GM12878 (cell line): ENCODE measurements around the gene SHISA6. TPM values are rescaled to one million over a fixed set of nuclear protein-coding genes. Genes with fewer than 3 reads are reported as not detected.

Experiments used
- ATAC-seq: fragments of 200-7000 bp; cut with Tn5 transposase; 3 replicates; pipeline ENCODE4 v1.9.1; 2020; ENCODE audit warnings: mild to moderate bottlenecking, moderate library complexity
- BruUV-seq: library from RNA; stranded (reverse); fragments of 400-500 nt; replicated peaks from 2 replicates; lab custom pipeline; 2021; lab: Mats Ljungman, UMichigan
- CTCF ChIA-PET: fragments of 300-600 bp; sonication (Branson Sonifier 250); formaldehyde crosslinking; extraction: SDS; loops from one replicate; lab custom pipeline; 2021; ENCODE audit warnings: inconsistent platforms; lab: Yijun Ruan, JAX
- POLR2A ChIA-PET: fragments of 350-600 bp; formaldehyde crosslinking; extraction: SDS; loops from one replicate; lab custom pipeline; 2021; ENCODE audit warnings: inconsistent platforms; lab: Charles Lee
- RAD21 ChIA-PET: fragments of 300-600 bp; sonication (Branson Sonifier 250); formaldehyde crosslinking; loops from one replicate; lab custom pipeline; 2023; ENCODE audit warnings: antibody characterized with exemption; ENCODE audit not compliant: unreplicated experiment; lab: Charles Lee
- SMC1A ChIA-PET: fragments of 300-600 bp; sonication (Branson Sonifier 250); formaldehyde crosslinking; loops from one replicate; lab custom pipeline; 2023; ENCODE audit not compliant: unreplicated experiment, uncharacterized antibody; lab: Charles Lee
- DNase-seq: peaks from one replicate; pipeline ENCODE4 v3.0.0-alpha.2; 2011; ENCODE audit warnings: low read depth, low spot score
- FAIRE-seq: peaks from 3 replicates; lab custom pipeline; 2011; peaks lifted over from hg19 to GRCh38; lab: Jason Lieb, UNC
- H2AFZ ChIP-seq: 2 replicates; pipeline ENCODE4 v1.6.0; 2011; ENCODE audit warnings: low read depth, low read length, control low read depth; ENCODE audit not compliant: control insufficient read depth
- H3K27ac ChIP-seq: 2 replicates; pipeline ENCODE4 v1.5.1; 2011; ENCODE audit warnings: control low read depth; ENCODE audit not compliant: control insufficient read depth, insufficient read depth
- H3K27me3 ChIP-seq, 2 experiments: replicated peaks in 1 of 2; 2 replicates each; pipeline versions ENCODE4 v1.6.0 to v1.6.1; 2011; ENCODE audit warnings: low read length in 1 of 2; ENCODE audit not compliant: control insufficient read depth in 2 of 2, insufficient read depth in 2 of 2
- H3K36me3 ChIP-seq, 2 experiments: 2 replicates each; pipeline ENCODE4 v1.5.1; 2011; ENCODE audit warnings: low read length in 1 of 2; ENCODE audit not compliant: control insufficient read depth in 2 of 2, insufficient read depth in 2 of 2
- H3K4me1 ChIP-seq: 2 replicates; pipeline ENCODE4 v1.6.1; 2011; ENCODE audit warnings: mild to moderate bottlenecking, low read length, moderate library complexity, mixed read lengths; ENCODE audit not compliant: control insufficient read depth, insufficient read depth
- H3K4me2 ChIP-seq: 2 replicates; pipeline ENCODE4 v1.6.0; 2011; ENCODE audit warnings: control low read depth; ENCODE audit not compliant: control insufficient read depth, insufficient read depth
- H3K4me3 ChIP-seq: fragments of 200-600 bp; sonication (generic); 2 replicates; pipeline ENCODE4 v1.5.1; 2016
- H3K79me2 ChIP-seq: 2 replicates; pipeline ENCODE4 v1.6.0; 2011; ENCODE audit warnings: low read length; ENCODE audit not compliant: control insufficient read depth, insufficient read depth
- H3K9ac ChIP-seq: 2 replicates; pipeline ENCODE4 v1.8.0; 2011; ENCODE audit warnings: low read length, control low read depth, mixed read lengths; ENCODE audit not compliant: control insufficient read depth, insufficient read depth
- H3K9me3 ChIP-seq: replicated peaks from 3 replicates; pipeline ENCODE4 v1.5.1; 2011; ENCODE audit warnings: mild to moderate bottlenecking, low read length; ENCODE audit not compliant: control insufficient read depth, insufficient read depth
- H4K20me1 ChIP-seq: 2 replicates; pipeline ENCODE4 v1.6.0; 2011; ENCODE audit not compliant: control insufficient read depth, insufficient read depth
- BCL11A ChIP-seq: IDR thresholded peaks from 2 replicates; pipeline ENCODE4 v1.6.1; 2011; ENCODE audit warnings: low read depth, low read length
- EED ChIP-seq: sonication (generic); IDR thresholded peaks from 2 replicates; pipeline ENCODE4 v1.6.1; 2016; ENCODE audit warnings: antibody characterized with exemption, low read depth
- MTA2 ChIP-seq: fragments of 450-650 bp; IDR thresholded peaks from 2 replicates; pipeline ENCODE4 v1.6.1; 2016; ENCODE audit warnings: low read depth, mild to moderate bottlenecking, moderate library complexity
- MTA3 ChIP-seq: IDR thresholded peaks from 2 replicates; pipeline ENCODE4 v1.6.1; 2012; ENCODE audit warnings: low read length, inconsistent platforms, borderline replicate concordance
- PBX3 ChIP-seq: IDR thresholded peaks from 2 replicates; pipeline ENCODE4 v1.6.1; 2011; ENCODE audit warnings: mild to moderate bottlenecking, low read depth, low read length, moderate library complexity; ENCODE audit not compliant: insufficient replicate concordance
- POLR2AphosphoS2 ChIP-seq: IDR thresholded peaks from 2 replicates; pipeline ENCODE4 v1.6.1; 2011; ENCODE audit warnings: low read depth, mild to moderate bottlenecking, low read length, improper control_type of control experiment, moderate library complexity
- SMC3 ChIP-seq: IDR thresholded peaks from 2 replicates; pipeline ENCODE4 v1.6.1; 2011; ENCODE audit warnings: low read length, improper control_type of control experiment, borderline replicate concordance
- TCF3 ChIP-seq: IDR thresholded peaks from 2 replicates; pipeline ENCODE4 v1.6.1; 2012; ENCODE audit warnings: low read depth, mild to moderate bottlenecking, low read length, borderline replicate concordance; ENCODE audit not compliant: insufficient read depth
- YBX1 ChIP-seq: fragments of 450-650 bp; IDR thresholded peaks from 2 replicates; pipeline ENCODE4 v1.6.1; 2016; ENCODE audit warnings: antibody characterized with exemption
- ZNF622 ChIP-seq: fragments of 450-650 bp; IDR thresholded peaks from 2 replicates; pipeline ENCODE4 v1.6.1; 2017; ENCODE audit warnings: mild to moderate bottlenecking, inconsistent platforms
- WGBS: methylation state at CpG from one replicate; pipeline ENCODE4 v1.1.6; 2016; ENCODE audit warnings: low lambda C conversion rate; ENCODE audit not compliant: insufficient replicate concordance, insufficient coverage; ENCODE audit errors: missing lambda C conversion rate; 5-methylcytosine and 5-hydroxymethylcytosine counted together
- in situ Hi-C: fragments of 300-500 bp; cut with MboI; formaldehyde crosslinking; loops from 9 replicates; pipeline ENCODE4 v1.14.3; 2018; ENCODE audit warnings: mixed read lengths
- intact Hi-C: fragments of 100-400 bp; cut with micrococcal nuclease; formaldehyde crosslinking; loops from one replicate; pipeline ENCODE4 v1.14.2; 2022; ENCODE audit not compliant: unreplicated experiment
- polyA plus RNA-seq, 11 experiments: library from polyadenylated mRNA; depleted of rRNA in 4 of 11; unstranded in 6 of 11; stranded (reverse) in 5 of 11; fragments of >200 nt; fragmentation: Nextera tagmentation in 4 of 11; fragmentation: Illumina TruSeq in 1 of 11; extraction: Ambion mirVana in 4 of 11; extraction: Trizol in 1 of 11; gene quantifications; 1 replicate in 1 of 11; 2 replicates in 10 of 11; pipeline versions ENCODE4 v1.2.1 to v1.2.3, GENCODE V29; 2011 to 2016; ENCODE audit warnings: inconsistent platforms in 2 of 11, missing spikeins in 2 of 11, low read depth in 1 of 11
- total RNA-seq, 4 experiments: library from RNA; depleted of rRNA in 3 of 4; stranded (reverse); fragments of >200 nt in 3 of 4; fragmentation: Illumina TruSeq in 1 of 4; extraction: Trizol in 1 of 4; gene quantifications; 2 replicates each; pipeline versions ENCODE4 v1.2.1 to v1.2.3, GENCODE V29; 2013 to 2021

SHISA6 gene
- total and polyA plus RNA-seq, 10 of the 15 experiments (the other 5 are each of a cell fraction or from before 2014, with no cell fraction given), result not detected

DNA sequence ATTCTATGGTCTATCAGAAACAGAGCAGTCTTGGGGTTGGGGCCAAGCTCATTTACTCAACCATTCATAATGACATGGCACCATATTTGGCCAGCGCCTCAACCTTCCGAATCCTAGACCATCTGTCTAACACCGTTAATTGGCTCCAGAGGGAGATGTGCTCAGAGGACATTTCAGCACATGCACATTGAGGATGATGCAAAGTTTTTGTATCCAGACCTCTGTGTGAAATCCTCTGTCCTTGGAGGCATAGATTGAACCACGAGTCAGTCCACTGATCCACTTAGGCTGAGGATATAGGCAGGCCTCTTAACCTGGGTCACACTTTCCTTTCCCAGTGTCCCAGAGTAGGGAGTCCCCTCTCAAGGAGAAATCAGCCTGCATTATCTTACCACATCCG, 85.5 kb downstream of the SHISA6 start:
- Histone ChIP-seq H3K79me2 (no peaks in the 10 kb centered on the region), H3K4me2 (no peak overlapping the region), H3K4me1 (no peaks in the 10 kb centered on the region), H3K36me3 (no peaks in the 10 kb centered on the region), H3K27me3 (no peaks in the 10 kb centered on the region), H3K4me3 (no peak overlapping the region), H3K9me3 (no peaks in the 10 kb centered on the region), H3K27ac (no peak overlapping the region), H2AFZ (no peak overlapping the region), H4K20me1 (no peaks in the 10 kb centered on the region), H3K9ac (no peak overlapping the region)
- FAIRE-seq (no peak), DNase-seq (no peak), ATAC-seq (no peak)
- WGBS, result 38% methylated on average over 3 of the region's 5 CpGs
- in situ Hi-C loops, result loop anchor here (10.0 kb wide), 1 partner anchor 92 kb away; no protein-coding TSS in a partner anchor
- no TSS peak for BruUV-seq
- no peak for TF ChIP-seq YBX1
- no peak for TF ChIP-seq EED
- no peak for TF ChIP-seq ZNF622
- TF ChIP-seq MTA3, result no peak
- no peak for TF ChIP-seq POLR2AphosphoS2
- TF ChIP-seq PBX3, result no peak
- TF ChIP-seq TCF3, result no peak
- TF ChIP-seq BCL11A, result no peak
- ChIA-PET SMC1A (no interaction called here), POLR2A (no interaction called here), CTCF (no interaction called here), RAD21 (no interaction called here)
- intact Hi-C loops, result no loop called here

DNA sequence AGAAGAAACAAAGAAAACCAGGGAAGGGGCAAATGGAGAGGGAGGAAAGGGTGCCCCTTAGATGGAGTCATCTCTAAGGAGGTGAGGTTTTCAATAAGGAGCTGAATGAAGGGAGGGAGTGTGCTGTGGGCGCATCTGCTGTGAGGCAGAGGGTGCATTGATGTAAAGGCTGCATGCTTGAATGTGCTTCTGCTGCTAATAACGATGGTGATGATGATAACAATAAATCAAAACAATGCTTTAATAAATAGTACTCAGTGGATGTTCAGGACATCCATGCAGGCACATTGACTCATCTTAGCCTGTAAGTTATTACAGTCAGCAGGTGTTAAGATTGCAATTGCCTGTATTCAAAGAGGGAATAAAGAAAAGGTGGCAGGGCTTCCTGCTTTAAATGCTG, 87.8 kb downstream of the SHISA6 start:
- ATAC-seq, result no peak
- BruUV-seq, result no TSS peak
- H3K4me2 ChIP-seq, result no peak overlapping the region
- no peak overlapping the region for H3K9ac ChIP-seq
- SMC1A ChIA-PET, result no interaction called here
- no peak overlapping the region for H2AFZ ChIP-seq
- no peak for FAIRE-seq
- no peaks in the 10 kb centered on the region for H3K79me2 ChIP-seq
- no peaks in the 10 kb centered on the region for H3K36me3 ChIP-seq
- H4K20me1 ChIP-seq, result no peaks in the 10 kb centered on the region
- H3K9me3 ChIP-seq, result no peaks in the 10 kb centered on the region
- 25% methylated on average over 2 of the region's 2 CpGs for WGBS
- no peak overlapping the region for H3K27ac ChIP-seq
- no peaks in the 10 kb centered on the region for H3K4me1 ChIP-seq
- intact Hi-C loops, result no loop called here
- POLR2A ChIA-PET, result no interaction called here
- in situ Hi-C loops, result loop anchor here (10.0 kb wide), 1 partner anchor 94 kb away; no protein-coding TSS in a partner anchor
- no peak for TF ChIP-seq SMC3
- TF ChIP-seq MTA2, result no peak
- no peak for TF ChIP-seq POLR2AphosphoS2
- no peaks in the 10 kb centered on the region for H3K27me3 ChIP-seq
- DNase-seq, result no peak
- CTCF ChIA-PET, result no interaction called here
- RAD21 ChIA-PET, result no interaction called here
- H3K4me3 ChIP-seq, result no peak overlapping the region
